ENCODE data around the gene GRID1. TPM values are rescaled to one million over a fixed set of nuclear protein-coding genes. Genes with fewer than 3 reads are reported as not detected.

GRID1 gene
- total RNA-seq, 1 donor from 2014 or later, result 7.1 TPM

DNA sequence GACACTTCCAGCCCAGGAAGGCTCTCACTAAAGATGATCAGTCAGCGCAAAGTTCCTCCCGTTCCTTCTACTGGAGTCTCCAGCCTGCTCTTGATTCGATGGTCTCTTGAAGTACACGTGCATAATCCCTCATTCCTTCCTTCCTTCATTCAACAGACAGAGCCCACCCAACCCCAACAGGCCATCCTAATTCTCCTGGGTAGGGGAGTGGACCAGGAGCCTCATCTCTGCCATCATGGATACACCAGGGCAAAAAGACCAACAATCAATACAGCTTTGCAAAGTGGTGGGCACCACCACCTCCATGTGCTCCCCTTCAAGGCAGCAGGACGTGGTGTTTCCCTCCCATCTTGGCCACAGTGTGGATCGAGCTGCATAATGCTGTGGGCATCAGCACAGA is 446.3 kb downstream of the GRID1 start:
- H3K4me1 ChIP-seq, result peaks cover 37% of the 10 kb centered on the region
- TF ChIP-seq POLR2A (IDR thresholded peaks at IDR 0.05) (no peak), POLR2AphosphoS5 (IDR thresholded peaks at IDR 0.05; ENCODE audit: insufficient read depth in 1 of 2, low read depth in 1 of 2) (no peak)
- TF ChIP-seq, protein P1, sequence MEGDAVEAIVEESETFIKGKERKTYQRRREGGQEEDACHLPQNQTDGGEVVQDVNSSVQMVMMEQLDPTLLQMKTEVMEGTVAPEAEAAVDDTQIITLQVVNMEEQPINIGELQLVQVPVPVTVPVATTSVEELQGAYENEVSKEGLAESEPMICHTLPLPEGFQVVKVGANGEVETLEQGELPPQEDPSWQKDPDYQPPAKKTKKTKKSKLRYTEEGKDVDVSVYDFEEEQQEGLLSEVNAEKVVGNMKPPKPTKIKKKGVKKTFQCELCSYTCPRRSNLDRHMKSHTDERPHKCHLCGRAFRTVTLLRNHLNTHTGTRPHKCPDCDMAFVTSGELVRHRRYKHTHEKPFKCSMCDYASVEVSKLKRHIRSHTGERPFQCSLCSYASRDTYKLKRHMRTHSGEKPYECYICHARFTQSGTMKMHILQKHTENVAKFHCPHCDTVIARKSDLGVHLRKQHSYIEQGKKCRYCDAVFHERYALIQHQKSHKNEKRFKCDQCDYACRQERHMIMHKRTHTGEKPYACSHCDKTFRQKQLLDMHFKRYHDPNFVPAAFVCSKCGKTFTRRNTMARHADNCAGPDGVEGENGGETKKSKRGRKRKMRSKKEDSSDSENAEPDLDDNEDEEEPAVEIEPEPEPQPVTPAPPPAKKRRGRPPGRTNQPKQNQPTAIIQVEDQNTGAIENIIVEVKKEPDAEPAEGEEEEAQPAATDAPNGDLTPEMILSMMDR (IDR thresholded peaks at IDR 0.05), result no peak
- intact Hi-C loops (cut with DNase I), result no loop called here
- H3K36me3 ChIP-seq, result no peaks in the 10 kb centered on the region
- no peaks in the 10 kb centered on the region for H3K9me3 ChIP-seq
- H3K27ac ChIP-seq, result no peak overlapping the region
- no peaks in the 10 kb centered on the region for H3K27me3 ChIP-seq
- H3K4me3 ChIP-seq, result no peak overlapping the region
- DNase-seq (ENCODE audit: extremely low spot score in 2 of 2), result no peak

DNA sequence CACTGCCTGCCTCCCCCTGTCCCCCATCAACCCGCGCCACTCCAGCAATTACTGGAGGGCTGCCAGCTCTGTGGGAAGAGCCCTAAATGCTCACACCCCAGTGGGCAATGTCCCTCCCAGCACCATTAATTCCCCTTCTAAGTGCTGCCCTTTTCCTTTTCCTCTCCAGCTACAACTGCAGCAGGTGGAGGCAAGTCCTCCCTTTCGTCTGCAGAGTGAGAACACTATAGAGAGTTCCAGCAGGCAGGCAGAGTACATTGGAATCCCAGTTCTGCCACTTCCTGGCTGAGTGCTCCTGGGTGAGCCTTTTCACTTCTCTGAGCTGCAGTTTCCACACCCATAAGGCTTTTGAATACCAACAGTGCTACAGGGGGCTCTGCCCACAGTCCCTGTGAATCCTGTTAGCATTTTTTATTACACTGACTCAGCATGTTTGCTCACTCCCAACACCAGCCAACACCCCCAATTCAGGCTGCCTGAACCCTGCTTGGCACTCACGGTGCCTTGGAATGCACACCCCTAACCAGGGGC is 447.0 kb downstream of the GRID1 start:
- no peaks in the 10 kb centered on the region for H3K36me3 ChIP-seq
- H3K27me3 ChIP-seq, result no peaks in the 10 kb centered on the region
- no peaks in the 10 kb centered on the region for H3K9me3 ChIP-seq
- intact Hi-C loops (cut with DNase I), result no loop called here
- TF ChIP-seq, protein P1 (IDR thresholded peaks at IDR 0.05), result no peak
- no peak for TF ChIP-seq POLR2AphosphoS5 (IDR thresholded peaks at IDR 0.05; ENCODE audit: insufficient read depth in 1 of 2, low read depth in 1 of 2)
- no peak for TF ChIP-seq POLR2A (IDR thresholded peaks at IDR 0.05)
- peaks cover 37% of the 10 kb centered on the region for H3K4me1 ChIP-seq
- H3K27ac ChIP-seq, result no peak overlapping the region
- no peak for DNase-seq (ENCODE audit: extremely low spot score in 2 of 2)
- H3K4me3 ChIP-seq, result no peak overlapping the region

DNA sequence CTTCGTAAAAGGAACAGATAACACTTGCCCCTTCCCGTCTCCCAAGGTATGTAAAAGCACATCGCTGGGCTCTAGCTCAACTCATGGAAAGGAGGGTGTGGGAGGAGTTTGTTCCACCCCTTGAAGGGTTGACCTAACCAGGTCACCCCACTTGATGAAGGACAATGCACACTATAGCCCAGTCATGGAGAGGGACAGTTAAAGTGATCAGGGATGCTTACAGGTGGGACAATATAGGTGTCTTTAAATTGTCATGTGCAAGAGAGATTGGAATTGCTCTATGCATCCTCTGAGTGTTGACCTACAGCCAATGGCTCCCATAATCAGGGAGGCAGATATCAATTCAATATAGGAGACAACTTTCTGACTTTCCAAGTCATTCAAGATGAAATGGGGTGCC is 448.2 kb downstream of the GRID1 start:
- H3K36me3 ChIP-seq, result no peaks in the 10 kb centered on the region
- no peak overlapping the region for H3K4me3 ChIP-seq
- peaks cover 37% of the 10 kb centered on the region for H3K4me1 ChIP-seq
- DNase-seq (ENCODE audit: extremely low spot score in 2 of 2), result no peak
- TF ChIP-seq, protein P1 (IDR thresholded peaks at IDR 0.05), result no peak
- TF ChIP-seq POLR2AphosphoS5 (IDR thresholded peaks at IDR 0.05; ENCODE audit: insufficient read depth in 1 of 2, low read depth in 1 of 2) (no peak), POLR2A (IDR thresholded peaks at IDR 0.05) (no peak)
- H3K27me3 ChIP-seq, result no peaks in the 10 kb centered on the region
- intact Hi-C loops (cut with DNase I), result no loop called here
- no peak overlapping the region for H3K27ac ChIP-seq
- no peaks in the 10 kb centered on the region for H3K9me3 ChIP-seq

DNA sequence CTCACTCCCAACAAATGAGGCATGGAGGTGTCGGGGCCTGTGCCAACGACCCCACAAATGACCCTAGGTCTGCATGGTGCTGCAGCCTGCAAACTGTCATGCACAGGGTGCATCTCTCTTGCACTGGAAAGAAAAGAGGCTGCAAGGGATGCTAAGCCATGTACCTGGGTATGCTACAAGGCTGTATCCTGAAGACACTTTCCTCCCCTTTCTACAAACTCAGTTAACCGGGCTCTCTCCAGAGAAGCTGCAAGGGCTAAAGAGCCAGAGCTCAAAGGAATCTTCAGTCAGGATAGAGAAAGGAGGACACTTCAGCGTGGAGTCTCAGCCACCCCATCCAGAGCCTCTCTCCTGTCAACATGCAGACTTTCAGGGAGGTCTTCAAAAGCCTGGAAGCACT is 449.0 kb downstream of the GRID1 start:
- DNase-seq (ENCODE audit: extremely low spot score in 2 of 2), result no peak
- intact Hi-C loops (cut with DNase I), result no loop called here
- no peaks in the 10 kb centered on the region for H3K36me3 ChIP-seq
- no peak overlapping the region for H3K4me3 ChIP-seq
- no peaks in the 10 kb centered on the region for H3K9me3 ChIP-seq
- no peak overlapping the region for H3K27ac ChIP-seq
- no peak for TF ChIP-seq POLR2A (IDR thresholded peaks at IDR 0.05)
- TF ChIP-seq, protein P1 (IDR thresholded peaks at IDR 0.05), result no peak
- no peak for TF ChIP-seq POLR2AphosphoS5 (IDR thresholded peaks at IDR 0.05; ENCODE audit: insufficient read depth in 1 of 2, low read depth in 1 of 2)
- peaks cover 37% of the 10 kb centered on the region for H3K4me1 ChIP-seq
- no peaks in the 10 kb centered on the region for H3K27me3 ChIP-seq

DNA sequence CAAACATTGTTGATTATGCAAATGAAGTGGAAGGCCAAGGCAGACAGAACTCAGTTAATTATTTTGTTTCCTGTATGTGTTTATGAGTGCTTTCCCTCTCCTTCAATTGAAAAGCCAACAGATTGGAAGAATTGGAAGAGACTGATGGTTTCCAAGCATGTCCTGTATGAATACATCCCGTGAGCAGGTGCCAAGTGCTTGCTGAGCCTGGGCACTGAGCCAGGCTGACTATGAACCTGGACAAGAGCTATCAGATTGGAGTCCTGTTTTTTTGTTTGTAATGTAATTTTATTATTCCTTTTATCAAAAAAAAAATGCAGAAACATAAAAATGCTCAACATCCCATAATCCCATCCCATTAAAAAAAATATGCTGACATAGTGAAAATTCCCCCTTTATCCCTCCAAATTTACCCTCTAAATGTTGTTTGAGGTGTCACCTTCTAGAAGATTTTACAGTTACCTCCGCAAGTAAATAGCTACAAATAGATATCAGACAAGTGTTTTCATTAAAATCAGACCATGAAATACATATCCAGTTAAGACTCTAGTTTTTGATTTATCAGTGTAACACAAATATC is 449.5 kb downstream of the GRID1 start:
- Histone ChIP-seq H3K27ac (no peak overlapping the region), H3K27me3 (no peaks in the 10 kb centered on the region), H3K9me3 (no peaks in the 10 kb centered on the region), H3K4me1 (peaks cover 31% of the 10 kb centered on the region), H3K36me3 (no peaks in the 10 kb centered on the region), H3K4me3 (no peak overlapping the region)
- intact Hi-C loops (cut with DNase I), result no loop called here
- TF ChIP-seq, protein P1 (IDR thresholded peaks at IDR 0.05), result no peak
- TF ChIP-seq POLR2A (IDR thresholded peaks at IDR 0.05) (no peak), POLR2AphosphoS5 (IDR thresholded peaks at IDR 0.05; ENCODE audit: insufficient read depth in 1 of 2, low read depth in 1 of 2) (no peak)
- no peak for DNase-seq (ENCODE audit: extremely low spot score in 2 of 2)
